HL-60/S4 treated with retinoic acid at 250 ng/mL for 4 days and 3 days (cell line): ENCODE results near the gene DLG5.
"Not testable (repeated sequence)": the region's sequence is repeated elsewhere in the genome, so short reads cannot be mapped to it uniquely, and the experiment has no call there.

Experiments
- in situ Hi-C: fragments of 300-500 bp; cut with MboI; formaldehyde crosslinking; loops from 2 replicates; pipeline ENCODE4 v1.7.0; 2022; ENCODE audit warnings: low sequenced_read_pairs

Gene DLG5

DNA sequence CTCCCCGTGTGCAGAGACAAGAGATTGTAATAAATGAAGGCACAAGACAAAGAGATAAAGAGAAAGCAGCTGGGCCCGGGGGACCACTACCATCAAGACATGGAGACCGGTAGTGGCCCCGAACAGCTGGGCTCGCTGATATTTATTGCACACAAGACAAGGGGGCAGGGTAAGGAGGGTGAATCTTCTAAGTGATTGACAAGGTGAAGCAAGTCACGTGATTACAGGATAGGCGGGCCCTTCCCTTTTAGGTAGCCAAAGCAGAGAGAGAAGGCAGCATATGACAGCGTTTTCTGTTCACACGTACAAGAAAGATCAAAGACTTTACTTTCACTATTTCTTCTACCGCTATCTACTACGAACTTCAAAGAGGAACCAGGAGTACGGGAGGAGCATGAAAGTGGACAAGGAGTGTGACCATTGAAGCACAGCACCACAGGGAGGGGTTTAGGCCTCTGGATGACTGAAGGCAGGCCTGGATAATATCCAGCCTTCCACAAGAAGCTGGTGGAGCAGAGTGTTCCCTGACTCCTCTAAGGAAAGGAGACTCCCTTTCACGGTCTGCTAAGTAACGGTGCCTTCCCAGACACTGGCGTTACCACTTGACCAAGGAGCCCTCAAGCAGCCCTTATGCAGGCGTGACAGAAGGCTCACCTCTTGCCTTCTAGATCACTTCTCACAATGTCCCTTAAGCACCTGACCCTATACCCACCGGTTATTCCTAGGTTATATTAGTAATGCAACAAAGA, 153.5 kb downstream of the DLG5 start:
- in situ Hi-C loops, result not testable (repeated sequence)

DNA sequence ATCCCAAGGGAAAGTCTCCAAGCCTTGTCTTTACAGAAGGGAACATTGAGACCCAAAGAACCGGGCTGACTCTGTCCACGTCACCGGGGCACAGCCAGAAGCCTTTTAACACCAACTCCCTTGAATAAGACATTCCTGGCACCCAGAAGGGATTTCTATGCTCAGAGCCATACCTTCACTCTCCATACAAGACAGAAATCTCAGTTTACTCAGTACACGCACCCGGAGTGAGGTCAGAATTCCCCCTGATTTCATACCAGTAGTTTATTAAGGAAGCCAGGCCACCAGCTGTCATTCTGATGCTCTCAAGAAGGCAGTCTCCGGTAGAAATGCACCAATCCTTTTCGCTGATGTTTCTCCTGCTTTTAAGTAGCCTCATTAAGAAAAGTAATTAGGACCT, 154.7 kb downstream of the DLG5 start:
- in situ Hi-C loops, result no loop called here

DNA sequence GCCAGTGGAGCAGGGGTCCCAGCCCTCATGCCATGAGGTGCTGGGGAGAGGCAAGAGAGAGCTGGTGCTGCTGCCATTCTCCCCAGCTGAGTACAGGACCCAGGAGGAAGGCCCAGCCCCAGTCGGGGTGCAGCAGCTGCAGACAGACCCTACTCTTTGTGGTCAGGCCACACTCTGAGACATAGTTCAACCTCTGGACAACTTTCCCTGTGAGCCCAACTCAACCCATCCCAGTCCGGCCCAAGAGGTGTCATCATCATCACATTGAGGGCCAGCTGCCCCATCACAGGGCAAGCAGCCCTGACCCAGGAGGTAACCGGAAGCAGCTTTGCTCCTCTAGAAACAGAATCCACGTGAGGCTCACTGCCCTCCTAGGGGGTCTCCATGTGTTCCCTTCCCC, 155.1 kb downstream of the DLG5 start:
- in situ Hi-C loops, result no loop called here

- in situ Hi-C loops, result no loop called here
Measured at GRCh38 chr10:77770868-77771175, 155.7 kb downstream of the DLG5 start.

DNA sequence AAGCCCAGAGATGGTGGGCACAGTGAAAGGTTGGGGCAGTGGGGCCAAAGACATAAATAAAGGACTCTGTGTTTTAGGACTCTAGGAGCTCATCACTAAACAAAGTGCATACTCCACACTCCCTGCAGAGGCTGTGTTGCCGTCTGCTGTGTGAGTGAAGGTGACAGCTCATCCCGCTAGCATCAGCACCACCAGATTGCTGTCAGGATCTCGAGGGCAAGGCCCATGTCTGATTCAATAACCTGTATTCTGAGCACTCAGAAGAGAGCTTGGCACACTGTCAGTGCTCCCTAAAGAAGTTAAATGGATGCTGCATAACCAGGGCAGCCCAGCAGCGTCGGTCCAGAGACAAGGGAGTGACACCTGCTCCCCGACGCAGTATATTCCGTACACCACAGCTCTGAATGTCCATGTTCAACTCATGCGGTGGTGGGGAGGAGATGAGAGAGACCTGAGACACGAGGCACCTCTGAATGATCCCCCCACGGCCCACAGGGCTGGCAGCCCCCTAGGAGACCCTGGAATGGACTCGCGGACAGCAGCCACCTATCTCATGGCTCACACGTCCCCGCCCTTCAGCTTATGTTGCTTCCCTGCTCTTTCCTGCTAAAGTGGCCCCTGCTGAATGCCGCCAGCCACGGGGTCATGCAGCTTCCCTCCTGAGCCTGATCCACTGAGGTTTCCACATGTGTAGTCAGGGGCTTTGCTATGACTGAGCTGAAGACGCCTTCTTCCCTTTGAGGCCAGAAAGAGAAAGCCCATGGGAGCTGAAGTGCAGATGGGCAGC, 156.3 kb downstream of the DLG5 start:
- in situ Hi-C loops, result no loop called here

DNA sequence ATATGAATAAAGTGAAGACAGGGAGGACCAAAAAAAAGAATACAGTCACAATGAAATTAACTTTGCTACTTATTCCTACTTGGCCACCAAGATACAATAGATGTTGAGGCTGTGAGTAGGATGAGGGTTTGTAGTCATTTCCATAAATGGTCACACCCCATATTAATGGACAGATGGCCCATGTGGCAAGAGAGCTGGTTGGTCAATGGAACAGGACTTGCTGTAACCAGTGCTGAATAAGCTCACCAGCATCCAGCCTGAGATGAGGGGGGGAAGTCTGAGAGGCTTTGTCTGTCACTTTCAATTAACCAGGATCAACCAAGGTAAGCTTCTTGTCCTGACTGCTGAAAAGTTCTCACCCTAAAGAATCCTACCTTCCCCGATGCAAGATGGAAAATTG, 158.5 kb downstream of the DLG5 start:
- in situ Hi-C loops, result no loop called here

GRCh38 chr10:77763453-77764430, 162.8 kb downstream of the DLG5 start:
- in situ Hi-C loops, result no loop called here

- in situ Hi-C loops, result not testable (repeated sequence)
Measured at GRCh38 chr10:77758406-77758805, 168.1 kb downstream of the DLG5 start.

GRCh38 chr10:77756319-77757232, 170.0 kb downstream of the DLG5 start:
- in situ Hi-C loops, result no loop called here

DNA sequence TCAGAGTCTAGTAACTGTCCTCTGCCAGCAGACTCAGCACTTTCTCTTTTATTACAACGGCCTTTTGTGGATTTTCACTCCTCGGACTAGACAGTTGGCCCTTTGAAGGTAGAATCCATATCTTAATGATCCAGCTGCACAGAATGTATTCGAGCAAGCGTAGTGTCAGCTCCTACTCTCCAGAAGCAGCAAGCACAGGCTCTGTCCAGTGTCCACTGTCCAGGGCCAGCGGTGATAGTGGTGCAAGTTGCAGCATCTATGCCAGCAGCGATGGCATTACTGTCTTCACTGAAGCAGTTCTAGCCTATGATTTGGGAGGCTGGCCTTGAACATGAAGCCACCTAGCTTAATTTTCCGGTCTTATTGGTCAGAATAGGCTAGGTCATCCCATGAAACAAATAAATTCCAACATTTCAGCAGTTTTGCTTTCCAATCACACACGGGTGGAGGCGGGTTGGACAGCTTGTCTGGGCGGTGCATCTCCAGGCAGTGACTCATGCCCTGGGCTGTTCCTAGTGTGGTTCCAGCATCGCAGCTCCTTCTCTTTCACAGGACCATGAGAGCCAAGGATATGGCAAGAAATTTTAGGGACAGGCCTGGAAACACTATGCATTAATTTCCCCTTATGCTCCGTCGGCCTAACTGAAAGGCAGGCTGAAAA, 180.4 kb downstream of the DLG5 start:
- in situ Hi-C loops, result no loop called here

- in situ Hi-C loops, result no loop called here
Measured at GRCh38 chr10:77744245-77744644, 182.3 kb downstream of the DLG5 start.

DNA sequence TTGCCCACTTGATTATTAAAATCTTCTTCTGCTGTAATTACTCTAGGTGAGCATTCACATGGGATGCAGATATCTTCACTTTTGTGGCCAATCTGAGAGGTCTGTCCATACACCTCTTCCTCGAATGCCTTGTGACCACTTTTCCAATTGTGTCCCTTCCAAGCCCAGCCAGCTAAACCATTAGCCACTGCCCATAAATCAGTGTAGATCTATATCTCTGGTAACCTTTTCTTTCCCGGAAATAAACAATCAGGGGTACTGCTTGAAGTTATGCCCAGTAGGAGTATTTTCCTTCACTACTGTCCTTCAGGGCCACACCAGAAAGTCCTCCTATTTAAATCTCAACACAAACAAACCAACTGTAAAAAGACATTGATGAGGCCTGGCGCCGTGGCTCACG, 184.4 kb downstream of the DLG5 start:
- in situ Hi-C loops, result no loop called here

DNA sequence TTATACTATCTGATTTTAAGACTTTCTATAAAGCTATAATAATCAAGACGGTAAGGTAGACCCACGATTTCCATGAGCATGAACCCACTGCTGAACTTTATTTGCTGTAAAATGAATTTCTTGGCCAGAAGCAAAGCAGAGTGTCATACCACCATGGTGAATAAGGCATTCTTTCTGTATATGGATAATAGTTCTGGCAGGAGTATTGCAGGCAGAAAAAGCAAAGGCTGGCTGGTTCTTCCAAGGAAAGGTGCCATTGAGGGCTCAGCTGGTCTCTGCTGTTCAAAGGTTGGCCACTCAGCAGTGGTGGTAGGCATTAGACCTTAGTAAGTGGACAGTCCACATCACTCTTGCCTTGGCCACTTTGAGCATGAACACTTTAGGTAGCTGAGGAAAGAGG, 184.8 kb downstream of the DLG5 start:
- in situ Hi-C loops, result no loop called here
